Activated effector memory CD4-positive, alpha-beta T cell treated with Interleukin-2 at 50 U/mL for 16 hours (primary cell): ENCODE data around the gene VWA2.

Source experiments
- DNase-seq: peaks from one replicate; pipeline ENCODE4 v3.0.0-alpha.2; 2020

Gene VWA2

DNA sequence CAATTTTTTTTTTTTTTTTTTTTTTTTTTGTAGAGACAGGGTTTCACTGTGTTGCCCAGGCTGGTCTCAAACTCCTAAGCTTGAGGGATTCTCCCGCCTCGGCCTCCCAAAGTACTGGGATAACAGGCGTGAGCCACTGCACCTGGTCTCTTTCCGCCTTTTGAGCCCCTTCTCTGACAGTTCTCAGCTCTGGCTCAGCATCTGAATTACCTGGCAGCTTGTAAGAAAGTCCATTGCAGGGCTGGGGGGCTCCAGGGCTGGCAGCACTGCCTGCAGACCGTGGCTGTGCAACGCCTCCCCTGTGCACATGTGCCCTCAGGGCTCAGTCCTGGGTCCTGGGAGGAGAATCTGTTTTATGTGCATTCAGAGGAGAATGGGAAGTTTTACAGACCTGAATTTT, 37.6 kb downstream of the VWA2 start:
- DNase-seq: no peak

DNA sequence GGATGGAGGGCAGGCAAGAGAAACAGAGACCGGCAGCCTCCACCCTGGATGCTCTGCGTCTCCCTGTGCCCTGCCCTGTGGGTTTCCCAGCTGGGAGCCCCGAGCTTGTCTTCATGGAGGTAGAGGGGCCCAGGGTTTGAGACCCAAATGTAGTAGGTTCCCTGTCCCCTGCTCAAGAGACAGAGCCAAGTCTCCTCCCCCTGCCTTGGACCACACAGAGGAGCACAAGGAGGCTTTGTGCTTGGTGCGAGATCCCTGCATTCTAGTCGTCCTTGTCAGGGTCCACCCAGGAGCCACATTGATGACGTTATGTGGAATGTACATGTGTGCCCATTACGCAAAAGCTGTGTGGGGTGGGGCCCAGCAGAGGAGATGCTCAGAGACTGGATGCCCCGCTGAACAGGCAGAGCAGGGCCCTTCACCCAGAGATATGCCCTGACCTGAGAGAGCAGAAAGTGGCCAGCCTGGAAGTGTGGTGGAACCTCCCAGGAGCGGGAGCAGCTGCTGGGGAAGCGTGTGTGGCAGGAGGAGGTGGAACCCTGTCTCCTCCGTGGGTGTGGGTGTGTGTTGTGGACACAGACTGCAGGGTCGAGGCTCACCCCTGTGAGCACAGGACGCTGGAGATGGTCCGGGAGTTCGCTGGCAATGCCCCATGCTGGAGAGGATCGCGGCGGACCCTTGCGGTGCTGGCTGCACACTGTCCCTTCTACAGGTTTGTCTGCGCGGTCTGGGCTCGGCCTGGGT, 39.3 kb downstream of the VWA2 start:
- DNase-seq: no peak

DNA sequence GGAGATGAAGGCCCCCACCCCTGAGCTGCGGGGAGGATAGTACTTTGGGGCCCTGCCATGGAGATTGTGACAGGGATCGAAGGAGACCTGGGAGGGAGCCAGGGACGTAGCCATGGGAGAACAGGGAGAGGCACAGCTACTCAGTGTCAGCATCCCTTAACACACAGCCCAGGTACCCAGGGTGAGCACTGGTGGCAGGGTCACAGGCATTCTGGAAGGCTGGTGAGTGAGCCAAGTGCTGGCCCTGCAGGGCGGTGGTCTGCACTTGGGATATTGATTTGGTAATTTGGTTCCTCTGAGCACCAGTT, 39.8 kb downstream of the VWA2 start:
- no peak for DNase-seq

DNA sequence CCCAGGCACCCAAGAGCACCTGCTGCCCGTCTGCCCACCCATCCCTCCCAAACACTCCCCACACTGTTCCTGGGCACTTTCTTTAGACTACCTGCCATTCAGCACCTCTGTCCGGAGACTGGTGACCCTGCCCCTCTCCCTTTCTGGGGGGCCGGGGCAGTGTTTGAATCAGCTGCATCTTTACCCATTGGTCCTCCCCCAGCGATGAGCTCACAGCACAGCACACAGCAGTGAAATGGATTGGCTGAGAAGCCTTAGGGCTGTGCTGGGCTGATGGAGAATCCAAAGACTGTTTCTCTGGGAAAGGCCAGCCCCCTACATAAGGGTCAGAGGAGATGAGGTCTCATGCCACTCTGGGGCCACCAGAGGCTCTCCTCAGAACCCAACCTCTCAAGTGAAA, 40.2 kb downstream of the VWA2 start:
- no peak for DNase-seq

DNA sequence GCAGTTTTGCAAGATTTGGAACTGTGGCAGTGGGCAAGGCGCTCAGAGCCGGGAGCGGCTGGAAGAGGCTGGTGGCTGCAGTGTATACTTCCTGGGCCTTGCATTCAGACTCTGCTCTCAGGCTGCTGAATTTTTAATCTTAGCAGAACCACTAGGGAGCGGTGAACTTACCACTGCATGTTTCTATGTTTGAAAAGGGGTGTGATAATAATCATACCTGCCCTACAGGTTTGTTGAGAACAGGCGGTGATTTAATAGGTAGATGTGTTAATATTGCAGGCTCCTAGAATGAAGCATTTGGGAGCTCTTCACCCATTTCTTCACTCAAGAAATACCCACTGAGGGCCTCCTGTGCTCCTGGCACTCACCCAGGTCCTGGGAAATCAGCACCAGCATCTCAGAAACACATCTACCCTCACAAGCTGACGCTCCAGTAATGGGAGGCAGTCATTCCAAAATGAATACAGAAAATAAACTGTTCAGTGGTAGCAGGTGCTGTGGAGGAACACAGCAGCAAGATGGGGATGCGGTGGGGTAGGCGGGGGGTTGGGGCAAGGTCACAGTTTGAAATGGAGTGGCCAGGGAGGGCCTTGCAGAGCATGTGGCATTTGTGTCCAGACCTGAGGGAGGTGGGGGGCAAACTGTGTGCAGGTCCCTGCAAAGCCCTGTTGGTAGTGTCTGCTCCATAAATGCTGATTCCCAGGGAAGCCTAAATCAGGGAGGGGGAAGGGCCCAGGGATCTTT, 41.0 kb downstream of the VWA2 start:
- DNase-seq: no peak

DNA sequence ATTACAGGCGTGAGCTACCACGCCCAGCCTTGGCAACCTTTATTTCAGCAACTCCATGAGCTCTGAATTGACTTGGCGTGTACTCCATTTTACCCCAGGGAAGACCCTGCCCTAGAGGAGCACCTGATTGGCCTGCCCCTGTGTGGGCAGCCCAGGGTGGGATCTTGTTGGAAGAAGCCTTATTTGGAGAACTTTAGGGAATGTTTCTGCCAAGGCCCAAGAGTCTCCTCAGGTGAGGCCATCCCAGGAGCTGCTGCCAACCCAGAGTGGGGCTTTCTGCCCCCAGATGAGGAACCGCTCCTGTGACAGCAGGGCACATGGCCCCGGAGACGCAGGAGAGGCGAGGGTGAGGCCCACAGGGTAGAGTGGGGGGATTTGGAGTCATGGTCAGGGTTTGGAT, 42.0 kb downstream of the VWA2 start:
- DNase-seq: no peak

DNA sequence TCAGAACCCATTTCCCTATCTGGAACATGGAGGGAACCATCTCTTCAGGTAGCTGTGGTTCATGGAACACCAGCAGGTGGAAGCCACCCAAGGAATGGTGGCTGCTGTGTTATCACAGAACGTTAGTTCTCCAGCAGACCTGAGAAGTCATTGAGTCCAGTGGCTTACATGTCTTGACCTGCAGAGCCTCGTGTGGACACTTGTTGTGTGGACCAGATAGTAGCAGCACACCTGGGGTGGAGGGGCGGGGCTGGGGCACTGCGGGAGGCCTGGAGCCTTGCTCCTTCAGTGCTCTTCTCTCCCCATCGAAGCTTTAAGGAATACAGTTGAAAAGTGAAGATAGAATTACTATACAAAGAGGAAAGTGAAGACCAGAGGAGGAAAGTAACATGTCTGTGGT, 42.4 kb downstream of the VWA2 start:
- DNase-seq: no peak

DNA sequence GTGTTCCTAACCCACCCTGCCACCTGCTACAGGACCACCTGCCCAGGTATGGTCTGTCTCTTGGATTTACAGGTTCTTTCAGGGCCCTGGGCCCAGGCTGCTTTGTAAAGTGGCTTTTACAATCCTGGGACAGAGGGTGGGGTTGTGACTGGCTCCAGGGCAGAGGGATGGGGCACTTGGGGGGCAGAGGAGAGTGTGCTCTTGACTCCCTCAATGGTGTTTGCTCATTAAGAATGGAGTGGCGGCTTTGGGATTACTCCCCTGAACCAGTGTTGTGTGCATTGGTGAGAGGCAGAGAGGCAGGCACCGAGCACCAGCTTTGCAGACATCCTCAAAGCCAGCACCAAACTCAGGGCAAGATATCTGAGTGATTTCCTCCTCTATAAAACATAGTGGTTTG, 43.5 kb downstream of the VWA2 start:
- no peak for DNase-seq

DNA sequence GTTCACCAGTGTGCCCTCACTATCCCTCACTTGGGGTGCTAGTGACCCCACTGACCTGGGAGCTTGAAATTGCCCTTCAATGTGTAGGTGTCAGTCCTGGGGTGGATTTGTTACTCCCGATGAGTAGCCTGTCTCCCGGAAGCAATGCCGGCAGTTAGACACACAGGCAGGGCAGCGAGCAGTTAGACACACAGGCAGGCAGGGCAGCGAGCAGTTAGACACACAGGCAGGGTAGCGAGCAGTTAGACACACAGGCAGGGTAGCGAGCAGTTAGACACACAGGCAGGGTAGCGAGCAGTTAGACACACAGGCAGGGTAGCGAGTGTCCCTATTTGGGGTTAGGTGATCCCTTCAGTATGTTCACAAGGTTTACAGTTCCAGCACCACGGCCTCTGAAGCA, 44.0 kb downstream of the VWA2 start:
- DNase-seq: no peak

DNA sequence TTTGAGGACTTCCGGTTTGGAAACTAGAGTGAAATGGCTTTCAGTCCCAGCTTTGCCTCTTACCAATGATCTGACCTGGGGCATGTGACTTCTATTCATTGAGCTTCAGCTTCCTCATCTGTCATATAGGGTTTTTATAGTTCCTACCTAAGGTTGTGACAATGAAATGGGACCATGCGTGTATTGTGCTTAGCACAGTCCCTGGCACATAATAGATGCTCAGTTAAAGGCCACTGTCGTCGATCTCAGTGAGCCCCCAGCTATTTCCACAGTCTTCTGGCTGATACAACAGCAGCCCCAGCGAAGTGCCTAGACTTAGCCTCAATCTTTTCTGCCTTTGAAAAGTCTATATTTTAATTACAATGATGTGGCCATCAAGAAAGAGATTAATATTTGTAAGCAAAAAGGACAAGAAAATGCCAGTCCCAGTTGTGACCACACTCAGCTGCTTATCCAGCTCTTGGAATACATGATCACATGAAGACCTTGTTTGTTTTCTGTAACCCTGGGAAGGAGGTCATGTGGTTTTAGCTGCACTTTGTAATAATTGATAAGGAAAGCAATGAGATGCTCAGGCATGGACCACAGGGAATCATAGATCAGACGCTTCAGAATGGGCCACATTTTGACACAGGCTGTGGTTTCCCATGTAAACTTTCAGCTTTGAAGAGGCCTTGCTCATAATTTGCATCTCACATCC, 44.6 kb downstream of the VWA2 start:
- DNase-seq: no peak

DNA sequence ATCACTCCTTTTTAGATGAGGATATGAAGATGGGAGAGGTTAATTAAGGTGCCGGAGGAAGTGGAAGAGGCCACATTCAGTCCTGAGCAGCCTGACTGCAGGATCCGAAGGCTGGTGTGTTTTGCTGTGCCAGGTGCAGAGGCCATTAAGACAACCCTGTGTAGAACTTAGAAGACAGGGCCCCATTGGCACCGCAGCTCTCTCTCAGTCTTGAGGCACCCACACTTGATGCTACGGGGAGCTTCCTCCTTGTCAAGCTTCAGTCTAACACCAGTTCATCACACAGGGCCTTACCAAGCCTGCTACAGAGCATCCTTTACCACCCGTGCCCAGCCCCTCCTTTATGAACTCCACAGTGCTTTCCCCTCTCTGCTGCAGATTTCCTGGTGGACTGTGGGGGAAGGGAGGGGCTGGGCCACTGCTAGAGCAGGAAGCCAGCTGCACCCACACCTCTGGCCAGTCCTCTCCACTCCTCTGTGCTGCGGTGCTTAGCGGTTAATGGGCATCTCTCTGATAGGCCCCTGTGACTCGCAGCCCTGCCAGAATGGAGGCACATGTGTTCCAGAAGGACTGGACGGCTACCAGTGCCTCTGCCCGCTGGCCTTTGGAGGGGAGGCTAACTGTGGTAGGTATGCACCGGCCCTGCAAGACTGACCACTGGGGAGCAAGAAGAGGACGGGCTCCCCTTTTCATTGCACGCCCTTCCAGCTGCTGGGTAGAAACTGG, 45.5 kb downstream of the VWA2 start:
- no peak for DNase-seq

DNA sequence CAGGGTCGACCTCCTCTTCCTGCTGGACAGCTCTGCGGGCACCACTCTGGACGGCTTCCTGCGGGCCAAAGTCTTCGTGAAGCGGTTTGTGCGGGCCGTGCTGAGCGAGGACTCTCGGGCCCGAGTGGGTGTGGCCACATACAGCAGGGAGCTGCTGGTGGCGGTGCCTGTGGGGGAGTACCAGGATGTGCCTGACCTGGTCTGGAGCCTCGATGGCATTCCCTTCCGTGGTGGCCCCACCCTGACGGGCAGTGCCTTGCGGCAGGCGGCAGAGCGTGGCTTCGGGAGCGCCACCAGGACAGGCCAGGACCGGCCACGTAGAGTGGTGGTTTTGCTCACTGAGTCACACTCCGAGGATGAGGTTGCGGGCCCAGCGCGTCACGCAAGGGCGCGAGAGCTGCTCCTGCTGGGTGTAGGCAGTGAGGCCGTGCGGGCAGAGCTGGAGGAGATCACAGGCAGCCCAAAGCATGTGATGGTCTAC, 46.9 kb downstream of the VWA2 start:
- DNase-seq: no peak

DNA sequence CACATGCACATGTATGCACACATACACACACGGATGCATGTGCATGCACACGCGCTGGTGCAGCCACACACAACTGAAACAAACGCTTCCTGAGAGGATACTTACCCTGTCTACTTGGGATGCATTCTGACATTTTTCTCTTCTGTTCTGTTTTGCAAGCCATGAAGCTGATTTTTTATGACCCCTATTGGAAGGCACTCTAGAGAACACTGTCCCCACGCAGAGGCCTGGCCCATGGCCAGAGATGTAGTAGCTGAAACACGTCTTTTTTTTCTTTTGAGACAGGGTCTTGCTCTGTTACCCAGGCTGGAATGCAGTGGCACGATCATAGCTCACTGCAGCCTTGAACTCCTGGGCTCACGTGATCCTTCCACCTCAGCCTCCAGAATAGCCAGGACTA, 47.9 kb downstream of the VWA2 start:
- DNase-seq: no peak

DNA sequence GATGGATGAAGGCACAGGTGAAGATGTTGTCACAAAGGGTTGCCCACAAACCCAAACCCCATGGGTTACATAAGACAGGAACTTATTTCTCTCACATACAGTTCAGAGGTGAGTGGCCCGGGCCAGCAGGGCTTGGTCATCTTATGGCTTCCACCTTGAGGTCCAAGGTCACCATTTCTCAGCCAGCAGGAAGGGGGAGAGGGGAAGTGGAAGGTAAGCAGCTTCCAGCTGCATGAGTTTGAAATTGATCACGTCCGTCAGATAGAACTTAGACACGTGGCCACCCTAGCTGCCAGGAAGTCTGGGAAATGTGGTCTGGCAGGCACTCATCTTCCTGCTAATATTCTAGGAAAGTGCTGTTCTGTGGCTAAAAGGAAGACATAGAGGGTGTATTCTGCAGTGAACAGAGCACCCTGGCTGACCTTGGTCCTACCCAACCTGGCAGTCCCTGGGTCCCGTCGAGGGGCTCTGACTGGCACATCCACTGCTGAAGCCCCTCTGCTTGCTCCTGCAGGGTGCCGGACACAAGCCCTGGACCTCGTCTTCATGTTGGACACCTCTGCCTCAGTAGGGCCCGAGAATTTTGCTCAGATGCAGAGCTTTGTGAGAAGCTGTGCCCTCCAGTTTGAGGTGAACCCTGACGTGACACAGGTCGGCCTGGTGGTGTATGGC, 49.5 kb downstream of the VWA2 start:
- DNase-seq: no peak

DNA sequence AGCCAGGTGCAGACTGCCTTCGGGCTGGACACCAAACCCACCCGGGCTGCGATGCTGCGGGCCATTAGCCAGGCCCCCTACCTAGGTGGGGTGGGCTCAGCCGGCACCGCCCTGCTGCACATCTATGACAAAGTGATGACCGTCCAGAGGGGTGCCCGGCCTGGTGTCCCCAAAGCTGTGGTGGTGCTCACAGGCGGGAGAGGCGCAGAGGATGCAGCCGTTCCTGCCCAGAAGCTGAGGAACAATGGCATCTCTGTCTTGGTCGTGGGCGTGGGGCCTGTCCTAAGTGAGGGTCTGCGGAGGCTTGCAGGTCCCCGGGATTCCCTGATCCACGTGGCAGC, 50.0 kb downstream of the VWA2 start:
- DNase-seq: no peak

DNA sequence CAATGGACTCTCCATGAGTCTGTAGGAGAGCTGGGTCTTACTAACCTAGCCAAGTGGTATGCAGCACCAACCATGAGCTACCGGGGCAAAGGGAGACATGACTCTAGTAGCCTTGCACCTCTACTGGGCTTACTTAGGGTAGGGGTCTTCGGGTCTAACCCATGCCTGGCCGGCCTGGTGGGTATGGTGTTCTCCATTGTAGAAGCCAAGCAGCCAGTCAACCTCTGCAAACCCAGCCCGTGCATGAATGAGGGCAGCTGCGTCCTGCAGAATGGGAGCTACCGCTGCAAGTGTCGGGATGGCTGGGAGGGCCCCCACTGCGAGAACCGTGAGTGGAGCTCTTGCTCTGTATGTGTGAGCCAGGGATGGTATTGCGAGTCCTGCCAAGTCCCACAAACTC, 51.0 kb downstream of the VWA2 start:
- no peak for DNase-seq

DNA sequence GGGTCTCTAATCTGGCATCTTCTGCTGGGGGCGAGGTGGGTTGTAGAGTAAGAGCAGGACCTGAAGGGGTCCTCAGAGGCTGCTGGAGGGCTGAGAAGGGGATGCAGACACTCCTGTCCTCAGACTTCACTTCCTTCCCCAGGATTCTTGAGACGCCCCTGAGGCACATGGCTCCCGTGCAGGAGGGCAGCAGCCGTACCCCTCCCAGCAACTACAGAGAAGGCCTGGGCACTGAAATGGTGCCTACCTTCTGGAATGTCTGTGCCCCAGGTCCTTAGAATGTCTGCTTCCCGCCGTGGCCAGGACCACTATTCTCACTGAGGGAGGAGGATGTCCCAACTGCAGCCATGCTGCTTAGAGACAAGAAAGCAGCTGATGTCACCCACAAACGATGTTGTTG, 52.0 kb downstream of the VWA2 start:
- no peak for DNase-seq

DNA sequence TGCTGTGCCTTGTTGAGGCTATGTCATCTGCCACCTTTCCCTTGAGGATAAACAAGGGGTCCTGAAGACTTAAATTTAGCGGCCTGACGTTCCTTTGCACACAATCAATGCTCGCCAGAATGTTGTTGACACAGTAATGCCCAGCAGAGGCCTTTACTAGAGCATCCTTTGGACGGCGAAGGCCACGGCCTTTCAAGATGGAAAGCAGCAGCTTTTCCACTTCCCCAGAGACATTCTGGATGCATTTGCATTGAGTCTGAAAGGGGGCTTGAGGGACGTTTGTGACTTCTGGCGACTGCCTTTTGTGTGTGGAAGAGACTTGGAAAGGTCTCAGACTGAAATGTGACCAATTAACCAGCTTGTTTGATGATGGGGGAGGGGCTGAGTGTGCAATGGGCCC, 52.5 kb downstream of the VWA2 start:
- DNase-seq: no peak

DNA sequence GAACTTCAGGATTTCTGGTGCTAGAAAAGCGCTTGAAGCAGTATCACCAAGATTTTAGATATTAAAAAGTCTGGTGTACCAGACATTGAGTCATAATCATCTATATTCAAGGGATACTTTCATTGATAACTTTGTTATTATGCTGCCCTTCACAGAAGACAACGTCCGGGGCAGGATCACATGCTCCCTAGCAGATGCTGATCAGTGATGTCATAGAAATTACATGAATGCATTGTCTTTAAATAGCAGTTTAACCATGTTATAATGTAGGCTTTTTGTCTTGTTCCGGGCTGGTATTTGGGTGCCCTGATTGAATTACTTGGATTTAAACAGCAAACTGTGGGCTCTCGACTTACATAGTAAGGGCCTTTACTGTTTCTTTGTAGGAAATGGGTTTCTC, 54.0 kb downstream of the VWA2 start:
- no peak for DNase-seq

DNA sequence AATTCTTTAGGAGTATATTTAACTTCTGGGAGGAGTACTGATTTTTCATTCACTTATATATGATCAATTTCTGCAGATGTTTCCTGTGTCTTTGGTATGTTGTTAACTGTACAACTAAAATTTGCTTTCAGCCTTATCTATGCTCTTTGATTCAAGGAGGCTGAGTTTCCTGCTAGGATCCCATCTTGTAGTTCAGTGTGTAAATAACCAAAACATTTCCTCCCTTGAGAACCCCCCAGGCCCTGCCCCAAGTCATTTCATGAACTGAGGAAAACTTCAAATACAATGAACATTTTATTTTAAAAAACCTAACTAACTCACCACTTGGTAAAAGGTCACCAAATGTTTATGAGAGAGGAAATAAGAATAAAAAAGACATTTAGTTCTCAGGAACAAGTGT, 55.5 kb downstream of the VWA2 start:
- DNase-seq: no peak

DNA sequence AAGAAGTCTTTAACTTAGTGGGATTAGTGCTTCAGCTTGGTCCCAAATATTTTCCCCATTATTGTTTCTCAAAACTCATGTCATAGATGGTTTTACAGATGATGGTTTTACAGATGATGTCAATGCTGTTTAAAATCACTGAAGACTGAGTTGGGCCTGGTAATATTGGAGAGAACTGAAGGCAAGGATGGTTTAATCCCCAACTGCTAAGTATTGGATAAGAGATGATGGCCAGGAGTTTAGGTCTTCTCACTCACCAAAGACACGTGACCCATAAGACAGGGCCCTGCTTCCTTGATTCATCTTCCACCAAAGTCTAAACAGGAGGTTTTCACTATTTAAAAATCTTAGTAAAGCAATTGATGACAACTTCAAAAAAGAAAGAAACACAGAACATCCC, 56.3 kb downstream of the VWA2 start:
- no peak for DNase-seq

DNA sequence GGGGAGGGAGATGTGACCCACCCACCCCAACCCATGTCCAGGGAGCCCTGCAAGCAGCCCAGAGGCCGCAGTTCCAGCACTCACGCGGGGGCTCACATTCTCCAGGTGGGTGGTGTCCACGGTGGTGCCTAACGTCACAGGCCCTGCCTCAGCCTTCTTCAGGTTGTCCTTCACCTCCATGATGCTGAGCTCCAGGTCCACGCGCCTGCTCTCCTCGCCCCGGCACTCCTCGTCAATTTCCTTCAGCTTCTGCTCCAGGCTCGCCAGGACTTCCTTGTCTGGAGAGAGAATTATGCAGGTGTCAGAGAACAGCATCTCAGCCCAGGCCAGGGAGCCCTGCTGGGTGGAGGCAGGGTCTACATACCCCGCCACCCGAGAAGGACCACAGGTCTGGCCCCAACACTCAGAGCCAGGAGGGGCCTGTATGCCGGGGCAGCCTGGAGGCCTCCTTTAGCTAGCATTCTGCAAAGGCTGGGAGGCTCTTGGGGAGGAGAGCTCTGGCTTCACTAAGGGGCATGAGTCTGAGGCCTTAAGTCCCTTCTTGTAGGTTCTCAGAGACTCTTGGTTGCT, 58.2 kb downstream of the VWA2 start:
- DNase-seq: no peak
